Ishikawa (cell line): ENCODE results near the gene ALDH1A3.

Experiments used
- CEBPB ChIP-seq: IDR thresholded peaks from 2 replicates; pipeline ENCODE4 v1.6.1; 2012
- CREB1 ChIP-seq: IDR thresholded peaks from 2 replicates; pipeline ENCODE4 v1.6.1; 2012; ENCODE audit warnings: low read depth
- EGR1 ChIP-seq: IDR thresholded peaks from 2 replicates; pipeline ENCODE4 v1.6.1; 2012
- EP300 ChIP-seq: IDR thresholded peaks from 2 replicates; pipeline ENCODE4 v1.6.1; 2012; ENCODE audit warnings: borderline replicate concordance
- FOXM1 ChIP-seq: IDR thresholded peaks from 2 replicates; pipeline ENCODE4 v1.6.1; 2012; ENCODE audit warnings: low read depth, borderline replicate concordance
- NFIC ChIP-seq: IDR thresholded peaks from 2 replicates; pipeline ENCODE4 v1.6.1; 2012
- RAD21 ChIP-seq: IDR thresholded peaks from 2 replicates; pipeline ENCODE4 v1.6.1; 2012; ENCODE audit warnings: low read depth
- TAF1 ChIP-seq: IDR thresholded peaks from 2 replicates; pipeline ENCODE4 v1.6.1; 2012; ENCODE audit warnings: low read depth, mild to moderate bottlenecking
- TCF12 ChIP-seq: IDR thresholded peaks from 2 replicates; pipeline ENCODE4 v1.6.1; 2012; ENCODE audit warnings: low read depth
- TEAD4 ChIP-seq: IDR thresholded peaks from 2 replicates; pipeline ENCODE4 v1.6.1; 2012
- USF1 ChIP-seq: IDR thresholded peaks from 2 replicates; pipeline ENCODE4 v1.6.1; 2012
- YY1 ChIP-seq: IDR thresholded peaks from 2 replicates; pipeline ENCODE4 v1.6.1; 2012; ENCODE audit warnings: low read depth
- ZBTB7A ChIP-seq: IDR thresholded peaks from 2 replicates; pipeline ENCODE4 v1.6.1; 2012; ENCODE audit warnings: low read depth
- TF ChIP-seq, protein P1 (sequence below): IDR thresholded peaks from 2 replicates; pipeline ENCODE4 v1.6.1; 2012
- TF ChIP-seq, protein P2 (sequence below): IDR thresholded peaks from 2 replicates; pipeline ENCODE4 v1.6.1; 2012; ENCODE audit warnings: low read depth, mild to moderate bottlenecking

The ALDH1A3 gene

DNA sequence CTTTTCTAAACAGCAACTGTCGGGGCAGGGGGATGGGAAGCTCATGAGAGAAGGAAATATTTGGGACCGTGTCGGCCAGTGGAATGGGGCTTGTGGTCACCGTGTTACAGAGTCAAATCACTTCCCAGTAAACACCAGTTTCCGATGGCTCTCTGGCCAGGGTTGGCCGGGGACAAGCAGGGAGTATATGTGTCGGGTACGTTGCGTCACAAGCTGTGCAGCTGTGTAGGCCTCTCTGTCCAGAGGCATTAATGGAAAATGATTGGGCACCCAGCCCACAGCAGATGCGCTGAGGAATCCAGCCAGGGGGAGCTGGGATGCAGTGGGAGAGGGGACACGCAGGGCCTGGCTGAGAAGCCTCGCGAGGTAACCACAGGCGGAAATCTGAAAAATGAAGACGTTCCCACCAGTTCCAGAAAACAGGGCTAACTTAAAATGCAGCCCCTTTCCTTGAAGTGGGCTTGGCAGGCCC lies 15.8 kb upstream of the ALDH1A3 start:
- TF ChIP-seq CREB1 (no peak), USF1 (no peak), RAD21 (no peak), EGR1 (no peak), TCF12 (no peak), YY1 (no peak), NFIC (no peak), TEAD4 (no peak), TAF1 (no peak), ZBTB7A (no peak), CEBPB (no peak), EP300 (no peak)
- TF ChIP-seq, protein P1, sequence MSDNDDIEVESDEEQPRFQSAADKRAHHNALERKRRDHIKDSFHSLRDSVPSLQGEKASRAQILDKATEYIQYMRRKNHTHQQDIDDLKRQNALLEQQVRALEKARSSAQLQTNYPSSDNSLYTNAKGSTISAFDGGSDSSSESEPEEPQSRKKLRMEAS, result no peak
- TF ChIP-seq, protein P2, sequence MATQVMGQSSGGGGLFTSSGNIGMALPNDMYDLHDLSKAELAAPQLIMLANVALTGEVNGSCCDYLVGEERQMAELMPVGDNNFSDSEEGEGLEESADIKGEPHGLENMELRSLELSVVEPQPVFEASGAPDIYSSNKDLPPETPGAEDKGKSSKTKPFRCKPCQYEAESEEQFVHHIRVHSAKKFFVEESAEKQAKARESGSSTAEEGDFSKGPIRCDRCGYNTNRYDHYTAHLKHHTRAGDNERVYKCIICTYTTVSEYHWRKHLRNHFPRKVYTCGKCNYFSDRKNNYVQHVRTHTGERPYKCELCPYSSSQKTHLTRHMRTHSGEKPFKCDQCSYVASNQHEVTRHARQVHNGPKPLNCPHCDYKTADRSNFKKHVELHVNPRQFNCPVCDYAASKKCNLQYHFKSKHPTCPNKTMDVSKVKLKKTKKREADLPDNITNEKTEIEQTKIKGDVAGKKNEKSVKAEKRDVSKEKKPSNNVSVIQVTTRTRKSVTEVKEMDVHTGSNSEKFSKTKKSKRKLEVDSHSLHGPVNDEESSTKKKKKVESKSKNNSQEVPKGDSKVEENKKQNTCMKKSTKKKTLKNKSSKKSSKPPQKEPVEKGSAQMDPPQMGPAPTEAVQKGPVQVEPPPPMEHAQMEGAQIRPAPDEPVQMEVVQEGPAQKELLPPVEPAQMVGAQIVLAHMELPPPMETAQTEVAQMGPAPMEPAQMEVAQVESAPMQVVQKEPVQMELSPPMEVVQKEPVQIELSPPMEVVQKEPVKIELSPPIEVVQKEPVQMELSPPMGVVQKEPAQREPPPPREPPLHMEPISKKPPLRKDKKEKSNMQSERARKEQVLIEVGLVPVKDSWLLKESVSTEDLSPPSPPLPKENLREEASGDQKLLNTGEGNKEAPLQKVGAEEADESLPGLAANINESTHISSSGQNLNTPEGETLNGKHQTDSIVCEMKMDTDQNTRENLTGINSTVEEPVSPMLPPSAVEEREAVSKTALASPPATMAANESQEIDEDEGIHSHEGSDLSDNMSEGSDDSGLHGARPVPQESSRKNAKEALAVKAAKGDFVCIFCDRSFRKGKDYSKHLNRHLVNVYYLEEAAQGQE, result no peak

DNA sequence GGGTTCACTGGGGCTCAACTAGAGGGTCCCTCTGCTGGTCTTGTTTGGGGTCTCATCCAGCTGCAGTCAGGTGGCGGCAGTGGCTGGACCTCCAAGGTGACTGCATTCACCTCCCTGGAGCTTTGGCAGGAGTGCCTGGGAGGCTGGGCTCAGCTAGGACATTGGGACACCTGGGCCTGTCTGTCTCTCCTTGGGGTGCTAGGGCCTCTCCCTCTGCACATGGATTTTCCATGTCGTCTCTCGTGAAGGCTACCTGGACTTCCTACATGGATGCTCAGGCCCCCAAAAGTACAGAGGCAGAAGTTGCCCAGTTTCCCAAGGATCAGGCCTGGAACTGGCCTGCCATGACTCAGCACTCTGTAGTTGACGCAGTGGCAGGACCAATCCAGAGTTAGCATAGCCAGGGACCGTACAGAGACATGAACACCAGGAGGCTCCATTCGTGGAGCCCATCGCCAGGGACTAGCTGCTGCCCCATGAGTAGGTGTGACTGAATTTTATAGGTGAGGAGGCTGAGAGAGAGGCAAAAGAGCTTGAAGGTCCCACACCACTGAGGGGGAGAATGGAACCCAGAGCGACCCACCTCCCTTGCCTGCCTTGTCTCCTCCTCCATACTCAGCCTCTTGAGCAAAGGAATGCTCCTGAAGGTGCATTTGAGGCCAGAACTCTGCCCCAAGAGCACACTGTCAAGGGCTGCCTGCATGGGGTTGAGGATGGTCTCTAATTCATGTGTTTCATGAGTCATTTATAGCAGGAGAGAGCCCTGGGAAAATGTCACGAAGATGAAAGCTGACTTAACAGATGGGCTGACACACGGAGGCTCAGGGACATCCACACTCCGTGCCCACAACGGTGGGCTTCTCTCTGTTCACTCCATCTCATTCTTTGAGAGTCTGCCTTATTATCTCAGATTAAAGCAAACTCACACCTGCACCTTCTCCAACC lies 13.0 kb upstream of the ALDH1A3 start:
- TF ChIP-seq RAD21 (no peak), TEAD4 (no peak), FOXM1 (no peak), YY1 (no peak), ZBTB7A (no peak), TAF1 (no peak), USF1 (no peak), CEBPB (no peak), CREB1 (no peak), EP300 (no peak), TCF12 (no peak), EGR1 (no peak), NFIC (no peak)
- TF ChIP-seq, protein P2, result no peak
- TF ChIP-seq, protein P1, result no peak

GRCh38 chr15:100867433-100867832 lies 12.2 kb upstream of the ALDH1A3 start:
- TF ChIP-seq TAF1 (no peak), USF1 (no peak), EP300 (no peak), TCF12 (no peak), CEBPB (no peak), ZBTB7A (no peak), FOXM1 (no peak), YY1 (no peak), TEAD4 (no peak), EGR1 (no peak), RAD21 (no peak), CREB1 (no peak), NFIC (no peak)
- TF ChIP-seq, protein P1, result no peak
- TF ChIP-seq, protein P2, result no peak
